Fibroblast of pulmonary artery (primary cell): ENCODE results near the gene ABLIM2.

Source experiments
- DNase-seq: peaks from one replicate; pipeline ENCODE4 v3.0.0-alpha.2; 2010; ENCODE audit warnings: low read depth
- H3K4me3 ChIP-seq: replicated peaks from 2 replicates; pipeline ENCODE4 v1.5.1; 2011; ENCODE audit warnings: low read depth, mild to moderate bottlenecking, control low read depth, low read length, moderate library complexity
- CTCF ChIP-seq: IDR thresholded peaks from 2 replicates; pipeline ENCODE4 v1.5.1; 2011; ENCODE audit warnings: mild to moderate bottlenecking, control low read depth, low read length, inconsistent platforms; ENCODE audit errors: missing control alignments

ABLIM2 gene

GRCh38 chr4:8158710-8159536 lies at the start of gene ABLIM2:
Gene ABLIM2, minus strand, starts transcription at chr4:8158813. Its CDS starts 124 bp downstream, at chr4:8158689.
- H3K4me3 ChIP-seq = peak within 1 kb of the TSS; percentile 91
- no peak for TF ChIP-seq CTCF
- DNase-seq = peak; percentile 98

GRCh38 chr4:8207314-8207713 lies 48.7 kb upstream of the ABLIM2 start:
- H3K4me3 ChIP-seq = no peak overlapping the region
- TF ChIP-seq CTCF = no peak
- DNase-seq = no peak

GRCh38 chr4:8205749-8206611 lies 47.4 kb upstream of the ABLIM2 start:
- no peak for DNase-seq
- no peak overlapping the region for H3K4me3 ChIP-seq

GRCh38 chr4:8205241-8205707 lies 46.7 kb upstream of the ABLIM2 start:
- no peak overlapping the region for H3K4me3 ChIP-seq
- peak; percentile 51 for DNase-seq
- TF ChIP-seq CTCF = no peak

More at GRCh38 chr4:8205749-8206611, 47.4 kb upstream of the ABLIM2 start:
- TF ChIP-seq CTCF = no peak

- TF ChIP-seq CTCF = no peak
- DNase-seq = no peak
- H3K4me3 ChIP-seq = no peak overlapping the region
Observed at GRCh38 chr4:8204576-8205227, 46.1 kb upstream of the ABLIM2 start.

GRCh38 chr4:8203817-8204216 lies 45.2 kb upstream of the ABLIM2 start:
- no peak overlapping the region for H3K4me3 ChIP-seq
- no peak for TF ChIP-seq CTCF
- no peak for DNase-seq
